Measurements from ENCODE around the gene ANTXR1.

GRCh38 chr2:68992933-68993332 is 20.0 kb upstream of the ANTXR1 start:
- no peak for TF ChIP-seq CTCF (conservative IDR thresholded peaks at IDR 0.05)
- TF ChIP-seq EZH2 (IDR thresholded peaks at IDR 0.05; ENCODE audit: low read depth): no peak
